Stimulated activated CD4-positive, alpha-beta T cell treated with anti-CD3 and anti-CD28 coated beads, Interleukin-4, amount 100 ng/mL, for 4 hours (primary cell): ENCODE results near the gene ITM2B.

ENCODE experiments used
- DNase-seq, 2 experiments: peaks; one replicate each; pipeline ENCODE4 v3.0.0-alpha.2; 2020

Gene ITM2B

GRCh38 chr13:48315969-48316650, 83.1 kb downstream of the ITM2B start:
- DNase-seq = no peak

GRCh38 chr13:48316826-48317510, 84.0 kb downstream of the ITM2B start:
- no peak for DNase-seq

DNA sequence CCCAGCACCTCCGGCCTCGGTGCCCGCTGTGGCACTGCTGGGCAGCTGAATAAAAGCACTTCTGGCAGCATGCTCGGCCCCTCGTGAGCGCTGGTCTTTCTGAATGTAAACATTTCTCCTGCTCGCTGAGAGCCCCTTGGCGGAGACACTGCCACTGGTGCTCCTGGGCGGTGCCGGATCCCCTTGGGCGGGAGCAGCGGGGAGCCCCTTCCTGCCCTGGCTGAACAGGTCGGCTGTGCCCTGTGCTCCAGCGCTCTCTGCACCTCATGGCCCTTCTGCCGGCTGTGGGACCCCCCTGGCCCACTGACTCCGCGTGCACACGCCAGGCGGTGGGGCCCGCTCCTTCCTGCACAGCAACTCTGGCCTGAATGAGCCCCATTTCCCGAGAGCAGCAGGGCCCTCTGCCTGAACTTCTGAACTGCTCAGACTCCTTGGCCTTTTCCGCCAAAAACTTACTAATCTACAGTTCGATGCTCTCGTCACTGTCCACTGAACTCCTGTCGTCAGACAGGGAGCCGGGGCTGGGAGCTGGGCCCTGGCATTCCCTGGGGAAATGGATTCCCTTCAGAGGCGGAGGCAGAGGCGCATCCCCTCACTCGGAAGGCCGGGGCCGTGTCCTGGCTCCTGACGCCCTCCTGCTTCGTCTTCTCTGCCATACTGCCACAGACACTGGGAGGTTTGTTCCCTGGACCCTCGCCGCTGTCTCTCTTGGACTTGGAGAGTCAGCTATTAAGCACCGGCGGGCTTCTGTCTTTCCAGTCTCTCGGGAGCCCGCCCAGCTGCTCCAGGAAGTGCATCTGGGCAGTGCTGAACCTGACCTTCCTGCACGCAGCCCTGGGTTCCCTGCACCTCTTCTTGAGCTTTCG, 84.7 kb downstream of the ITM2B start:
- DNase-seq = no peak

- no peak for DNase-seq
Observed at GRCh38 chr13:48318377-48318811, 85.4 kb downstream of the ITM2B start.

GRCh38 chr13:48318821-48319511, 86.0 kb downstream of the ITM2B start:
- DNase-seq = no peak
